ENCODE results near the gene MRPL17. TPM values are rescaled to one million over a fixed set of nuclear protein-coding genes. Genes with fewer than 3 reads are reported as not detected.

Gene MRPL17
- total RNA-seq, 1 donor from 2014 or later, result 50.2 TPM

DNA sequence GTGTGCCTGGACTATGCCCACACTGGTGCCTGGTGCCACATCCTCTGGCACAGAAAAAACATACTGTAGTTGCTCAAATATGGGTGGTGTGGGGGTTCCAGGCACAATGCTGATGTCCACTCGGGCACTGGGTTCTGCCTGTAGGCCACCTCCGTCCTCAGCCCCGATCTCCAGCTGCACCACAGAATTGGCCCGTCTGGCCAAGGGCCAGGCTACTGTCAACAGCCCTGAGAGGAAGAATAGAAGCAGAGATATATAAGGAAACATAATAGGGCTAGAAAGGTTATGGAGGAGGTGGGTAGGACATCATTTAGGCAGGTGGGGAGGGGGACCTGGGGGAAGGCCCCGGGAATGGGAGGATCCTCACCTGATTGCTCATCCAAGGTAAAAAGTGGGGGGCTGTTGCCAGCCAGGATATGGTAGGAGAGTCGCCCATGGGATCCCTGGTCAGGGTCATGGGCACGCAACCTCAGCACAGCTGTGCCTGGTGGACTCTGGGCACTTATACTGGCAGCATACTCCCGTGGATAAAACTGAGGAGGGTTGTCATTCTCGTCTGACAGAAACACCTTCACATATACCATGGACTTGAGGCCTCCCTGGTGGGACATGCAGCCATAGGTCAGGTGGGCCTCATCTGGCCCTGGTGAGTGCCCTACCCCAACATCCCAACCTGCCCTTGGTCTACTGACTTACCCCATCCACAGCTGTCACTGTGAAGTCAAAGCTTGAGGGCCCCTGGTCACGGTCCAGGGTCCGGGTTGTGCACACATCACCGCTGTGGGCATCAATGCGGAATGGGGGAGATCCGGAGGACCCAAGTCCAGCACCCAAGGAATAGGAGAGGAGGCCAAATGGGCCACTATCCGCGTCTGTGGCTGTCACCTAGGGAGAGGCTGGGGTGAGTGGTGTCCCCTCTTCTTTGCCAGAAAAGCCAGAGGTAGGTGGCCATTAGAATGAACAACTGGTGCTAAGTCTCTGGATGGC lies 49.4 kb downstream of the MRPL17 start:
- no peak for DNase-seq (ENCODE audit: low spot score)

DNA sequence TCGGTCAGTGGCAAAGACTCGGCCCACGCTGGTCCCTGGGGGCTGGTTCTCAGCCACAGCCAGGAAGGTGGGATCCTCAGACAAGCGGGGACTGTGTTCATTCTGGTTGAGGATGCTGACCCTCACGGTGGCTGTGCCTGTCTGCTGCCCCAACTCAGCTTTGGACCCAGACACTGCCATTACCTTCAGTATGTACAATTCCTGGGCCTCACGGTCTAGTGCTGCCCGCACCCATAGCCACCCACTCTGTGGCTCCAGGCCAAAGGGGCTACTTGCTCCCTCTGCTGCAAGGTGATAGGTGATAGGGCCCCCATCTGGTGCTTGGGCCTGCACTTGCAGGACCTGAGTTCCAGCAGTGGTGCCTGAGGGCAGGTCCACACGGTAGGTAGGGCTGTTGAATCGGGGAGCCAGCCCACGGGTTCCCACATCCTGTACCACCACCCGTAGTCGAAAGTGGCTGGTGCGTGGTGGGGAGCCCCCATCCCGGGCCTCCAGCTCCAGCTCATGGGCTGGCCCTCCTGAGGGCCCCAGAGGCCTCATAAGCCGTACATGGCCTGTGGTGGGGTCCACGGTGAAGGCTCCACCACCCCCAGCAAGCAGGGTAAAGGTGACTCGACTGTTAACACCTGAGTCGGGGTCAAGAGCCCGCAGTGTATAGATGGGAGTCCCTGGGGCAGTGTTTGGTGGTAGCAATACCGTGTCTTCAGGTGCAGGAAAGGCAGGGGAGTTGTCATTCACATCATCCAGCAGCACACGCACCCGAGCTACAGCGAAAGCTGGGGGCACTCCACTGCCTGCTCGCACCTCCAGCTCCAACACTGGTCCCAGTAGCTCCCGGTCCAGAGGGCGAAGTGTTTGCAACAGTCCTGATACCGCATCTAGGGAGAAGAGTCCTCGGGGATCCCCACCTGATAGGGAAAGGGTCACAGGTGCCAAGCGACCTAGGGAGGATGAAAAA lies 50.7 kb downstream of the MRPL17 start:
- no peak for DNase-seq (ENCODE audit: low spot score)

DNA sequence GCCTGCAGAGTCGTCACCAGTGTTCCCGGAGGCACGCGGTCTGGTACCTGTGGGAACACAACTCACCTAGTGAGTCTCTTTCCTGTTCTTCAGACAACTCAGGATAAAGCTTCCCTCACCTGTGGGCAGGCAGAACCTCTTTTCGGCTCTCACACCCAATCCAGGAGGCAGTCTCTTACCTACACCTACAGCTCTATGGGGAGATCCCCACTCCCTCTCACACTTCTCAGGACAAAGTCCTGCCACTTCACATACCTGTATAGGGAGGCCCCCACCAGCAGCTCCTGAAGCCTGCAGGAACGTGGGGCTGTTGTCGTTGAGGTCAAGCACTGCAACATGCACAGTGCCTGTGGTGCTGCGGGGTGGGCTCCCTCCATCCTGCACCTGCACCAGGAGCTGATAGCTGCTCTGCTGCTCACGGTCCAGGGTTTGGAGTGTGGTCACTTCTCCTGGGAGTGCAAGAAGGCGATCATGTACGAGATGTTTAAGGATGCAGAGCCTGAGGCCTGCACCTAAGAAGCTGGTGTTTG lies 51.7 kb downstream of the MRPL17 start:
- no peak for DNase-seq (ENCODE audit: low spot score)

DNA sequence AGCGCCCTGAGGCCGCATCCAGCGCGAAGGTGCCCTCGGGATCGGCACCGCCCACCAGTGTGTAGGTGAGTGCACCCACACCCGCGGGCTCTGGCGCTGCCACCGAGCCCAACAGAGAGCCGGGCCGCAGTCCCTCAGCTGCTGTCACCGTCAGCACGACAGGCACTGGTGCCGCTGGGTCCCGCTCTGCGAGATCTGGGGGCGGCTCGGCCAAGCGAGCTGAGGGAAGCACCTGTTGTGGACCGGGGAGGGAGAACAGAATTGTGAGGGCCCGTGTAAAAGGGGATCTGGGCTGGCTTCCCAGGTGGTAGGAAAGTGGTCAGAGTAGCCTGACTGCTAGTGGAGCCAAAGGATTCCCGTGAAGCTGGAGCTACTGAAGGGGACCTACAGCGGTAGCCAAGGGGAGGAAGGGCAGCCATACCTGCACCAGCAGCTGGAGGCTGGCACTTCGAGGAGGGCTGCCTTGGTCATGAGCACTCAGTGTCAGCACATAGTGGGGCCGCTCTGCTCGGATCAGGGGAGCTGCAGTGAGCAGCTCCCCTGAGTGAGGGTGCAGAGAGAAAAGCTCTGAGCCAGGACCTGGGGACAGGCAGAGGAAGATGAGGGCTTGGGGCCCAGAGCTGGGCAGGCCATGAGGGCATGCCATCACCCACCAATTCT lies 52.4 kb downstream of the MRPL17 start:
- DNase-seq (ENCODE audit: low spot score), result no peak

Other genes starting within 250 kb of the MRPL17 start
- gene HPX, start 242.4 kb downstream of the MRPL17 start, total RNA-seq, result 1.2 TPM
- 21.1 TPM for gene TRIM3, start 209.4 kb downstream of the MRPL17 start, total RNA-seq
- 49.3 TPM for gene ARFIP2, start 202.0 kb downstream of the MRPL17 start, total RNA-seq
- gene TIMM10B, start 201.8 kb downstream of the MRPL17 start, total RNA-seq, result 48.3 TPM
- 24.2 TPM for gene DNHD1, start 186.1 kb downstream of the MRPL17 start, total RNA-seq
- gene RRP8, start 79.7 kb downstream of the MRPL17 start, total RNA-seq, result 28.0 TPM
- 192 TPM for gene ILK, start 79.6 kb downstream of the MRPL17 start, total RNA-seq
- gene TAF10, start 71.1 kb downstream of the MRPL17 start, total RNA-seq, result 176 TPM
- gene TPP1, start 63.9 kb downstream of the MRPL17 start, total RNA-seq, result 60.0 TPM
- gene DCHS1, start 27.5 kb downstream of the MRPL17 start, total RNA-seq, result 26.0 TPM
- gene OR2AG2, start 88.6 kb upstream of the MRPL17 start, total RNA-seq, result 1.7 TPM
- not detected for gene OR2AG1, start 99.7 kb upstream of the MRPL17 start, total RNA-seq
- 0.68 TPM for gene OR6A2, start 116.3 kb upstream of the MRPL17 start, total RNA-seq
- not detected for gene OR10A5, start 162.3 kb upstream of the MRPL17 start, total RNA-seq
- not detected for gene OR10A2, start 179.7 kb upstream of the MRPL17 start, total RNA-seq
- gene OR10A4, start 193.3 kb upstream of the MRPL17 start, total RNA-seq, result not detected
- 1.0 TPM for gene OR2D2, start 209.2 kb upstream of the MRPL17 start, total RNA-seq
- not detected for gene OR2D3, start 237.7 kb upstream of the MRPL17 start, total RNA-seq
- 9.6 TPM for gene ZNF215, start 243.1 kb upstream of the MRPL17 start, total RNA-seq